CD4-positive, alpha-beta T cell treated with Interleukin-17A for 4 hours (primary cell): ENCODE measurements around the gene CT47A7.
"Not testable (repeated sequence)": the region's sequence is repeated elsewhere in the genome, so short reads cannot be mapped to it uniquely, and the experiment has no call there.

Experiments
- DNase-seq: peaks from one replicate; pipeline ENCODE4 v3.0.0-alpha.2; 2020; ENCODE audit warnings: mixed read lengths

CT47A7 gene

DNA sequence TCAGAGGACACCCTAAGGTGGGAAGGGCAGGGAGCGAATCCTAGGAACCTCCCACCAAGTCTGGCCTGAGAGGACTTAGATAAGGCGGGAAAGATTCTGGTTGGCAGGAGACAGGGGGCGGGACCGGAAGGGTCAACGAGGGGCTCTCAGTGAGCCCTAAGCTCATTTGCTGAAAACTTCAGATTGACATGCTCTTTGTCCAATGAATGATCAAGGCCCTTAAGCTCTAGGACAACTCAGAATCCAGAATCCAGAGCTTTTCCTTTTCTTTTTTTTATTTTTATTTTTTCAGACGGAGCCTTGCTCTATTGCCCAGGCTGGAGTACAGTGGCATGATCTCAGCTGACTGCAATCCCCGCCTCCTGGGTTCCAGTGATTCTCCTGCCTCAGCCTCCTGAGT, at the start of gene CT47A7:
Gene CT47A7, minus strand, starts transcription at position 101 of the 400 bp plus-strand sequence. CDS start 255 bp downstream, outside the sequence.
- DNase-seq: not testable (repeated sequence)

GRCh38 chrX:121000589-121000988, 44.2 kb upstream of the CT47A7 start:
- DNase-seq: no peak

- no peak for DNase-seq
These were observed 43.0 kb upstream of the CT47A7 start for GRCh38 chrX:120999413-120999812.

GRCh38 chrX:120985660-120986059, 29.3 kb upstream of the CT47A7 start, which contains the start of gene CT47A1:
Gene CT47A1 (minus strand): TSS chrX:120985760. CDS start chrX:120985529, 231 bp downstream.
- not testable (repeated sequence) for DNase-seq
